ENCODE results near the gene CDC42BPG.

GRCh38 chr11:64790205-64791095 lies 54.0 kb downstream of the CDC42BPG start:
- no peak for TF ChIP-seq EZH2 (IDR thresholded peaks at IDR 0.05; ENCODE audit: borderline replicate concordance, low read length)
- no peak for TF ChIP-seq CTCF (IDR thresholded peaks at IDR 0.05; ENCODE audit: low read length)
